CD4-positive, alpha-beta memory T cell (primary cell): ENCODE results near the gene CCDC92. TPM values are rescaled to one million over a fixed set of nuclear protein-coding genes. Genes with fewer than 3 reads are reported as not detected.

Source experiments
- CTCF ChIA-PET: fragments of 350-600 bp; sonication (Branson Sonifier 250); formaldehyde crosslinking; loops from one replicate; lab custom pipeline; 2021; ENCODE audit warnings: inconsistent platforms; ENCODE audit not compliant: partially characterized antibody; lab: Charles Lee
- POLR2A ChIA-PET: fragments of 350-600 bp; sonication (Branson Sonifier 250); formaldehyde crosslinking; loops from one replicate; lab custom pipeline; 2021; ENCODE audit not compliant: partially characterized antibody; lab: Charles Lee
- DNase-seq, 5 donors: peaks; one replicate each; pipeline versions ENCODE4 v3.0.0 to v3.0.0-alpha.2; 2020 to 2022; ENCODE audit warnings: mixed read lengths in 1 of 5
- H3K27ac ChIP-seq: one replicate; pipeline ENCODE4 v1.7.0; 2013; ENCODE audit warnings: low read depth, low read length
- H3K27me3 ChIP-seq: 2 replicates; pipeline ENCODE4 v1.7.0; 2013; ENCODE audit warnings: mild to moderate bottlenecking, low read length, moderate library complexity; ENCODE audit not compliant: insufficient read depth
- H3K36me3 ChIP-seq: 2 replicates; pipeline ENCODE4 v1.7.0; 2013; ENCODE audit warnings: mild to moderate bottlenecking, low read length, moderate library complexity; ENCODE audit not compliant: insufficient read depth
- H3K4me1 ChIP-seq: 2 replicates; pipeline ENCODE4 v1.7.0; 2013; ENCODE audit warnings: mild to moderate bottlenecking, low read length, moderate library complexity; ENCODE audit not compliant: insufficient read depth
- H3K4me3 ChIP-seq, 2 donors: one replicate each; pipeline ENCODE4 v1.7.0; 2013; ENCODE audit warnings: low read length in 2 of 2, mild to moderate bottlenecking in 1 of 2
- H3K9me3 ChIP-seq, 2 donors: one replicate each; pipeline ENCODE4 v1.7.0; 2013; ENCODE audit warnings: low read length in 2 of 2, control low read depth in 1 of 2; ENCODE audit not compliant: control insufficient read depth in 1 of 2
- H3K27ac Mint-ChIP-seq, 7 donors: one replicate each; pipeline ENCODE4 v1.8.0; 2020 to 2021; ENCODE audit warnings: mixed read lengths in 7 of 7, mild to moderate bottlenecking in 6 of 7, inconsistent platforms in 3 of 7, moderate library complexity in 3 of 7
- H3K27me3 Mint-ChIP-seq, 2 donors: one replicate each; pipeline ENCODE4 v1.8.0; 2020 to 2021; ENCODE audit warnings: mixed read lengths in 2 of 2
- H3K36me3 Mint-ChIP-seq, 2 donors: one replicate each; pipeline ENCODE4 v1.8.0; 2020 to 2021; ENCODE audit warnings: mixed read lengths in 2 of 2, inconsistent platforms in 1 of 2, mild to moderate bottlenecking in 1 of 2
- H3K4me1 Mint-ChIP-seq, 4 donors: one replicate each; pipeline ENCODE4 v1.8.0; 2020 to 2021; ENCODE audit warnings: mixed read lengths in 4 of 4, mild to moderate bottlenecking in 1 of 4
- H3K4me3 Mint-ChIP-seq, 8 donors: one replicate each; pipeline ENCODE4 v1.8.0; 2020 to 2021; ENCODE audit warnings: mixed read lengths in 8 of 8, mild to moderate bottlenecking in 7 of 8, moderate library complexity in 6 of 8, inconsistent platforms in 3 of 8
- H3K9me3 Mint-ChIP-seq, 8 donors: one replicate each; pipeline ENCODE4 v1.8.0; 2020 to 2021; ENCODE audit warnings: mixed read lengths in 8 of 8, mild to moderate bottlenecking in 5 of 8, inconsistent platforms in 3 of 8, moderate library complexity in 1 of 8
- intact Hi-C: fragments of 100-400 bp; cut with micrococcal nuclease; formaldehyde crosslinking; loops from one replicate; pipeline ENCODE4 v1.15.1; 2023
- polyA plus RNA-seq, 2 donors: library from polyadenylated mRNA; unstranded; fragments of 300-500 nt; fragmentation: Illumina TruSeq; gene quantifications; one replicate each; pipeline ENCODE4 v1.2.3, GENCODE V29; 2021
- total RNA-seq, 2 experiments: library from RNA; stranded (reverse); gene quantifications; one replicate each; pipeline ENCODE4 v1.2.3, GENCODE V29; 2021

The CCDC92 gene
- total RNA-seq (10 to 100 TPM; 32.1 to 35.6 TPM), polyA plus RNA-seq (10 to 100 TPM; 15.6 to 52.9 TPM)

- H3K27me3 Mint-ChIP-seq, result no peaks in the 10 kb centered on the region
These were observed at the start of gene CCDC92, which contains the start of gene ZNF664 for GRCh38 chr12:123972457-123973401. CCDC92 (minus strand) TSS chr12:123972831; CDS start chr12:123944305, 28,526 bp downstream. ZNF664 (plus strand) TSS chr12:123973215; CDS start chr12:124012145, 38,930 bp downstream.

GRCh38 chr12:124022161-124022560 is 49.5 kb upstream of the CCDC92 start:
- POLR2A ChIA-PET, result interaction anchor here (0.7 kb wide), 1 partner anchor 672 kb away, joined by 5 read pairs; no protein-coding TSS in a partner anchor
- peaks cover 0 to 5% (median 0%) of the 10 kb centered on the region in 8 donors for H3K9me3 Mint-ChIP-seq
- Histone ChIP-seq H3K27me3 (no peaks in the 10 kb centered on the region), H3K4me3 (no peak overlapping the region), H3K36me3 (no peaks in the 10 kb centered on the region), H3K9me3 (no peaks in the 10 kb centered on the region), H3K27ac (no peak overlapping the region), H3K4me1 (no peaks in the 10 kb centered on the region)
- no peaks in the 10 kb centered on the region for H3K4me1 Mint-ChIP-seq
- CTCF ChIA-PET, result no interaction called here
- no peak for DNase-seq
- H3K4me3 Mint-ChIP-seq, result no peak overlapping the region
- H3K36me3 Mint-ChIP-seq, result peaks cover 0 to under 1% of the 10 kb centered on the region in 2 donors
- H3K27me3 Mint-ChIP-seq, result no peaks in the 10 kb centered on the region
- no peak overlapping the region for H3K27ac Mint-ChIP-seq
- intact Hi-C loops, result no loop called here

More at GRCh38 chr12:123972457-123973401, at the start of gene CCDC92, which contains the start of gene ZNF664:
- no peaks in the 10 kb centered on the region for H3K9me3 Mint-ChIP-seq
- Histone ChIP-seq H3K27ac (peak within 1 kb of the TSS; percentile 44), H3K4me3 (peak within 1 kb of the TSS; percentile 2 to 54), H3K9me3 (no peaks in the 10 kb centered on the region), H3K36me3 (no peaks in the 10 kb centered on the region), H3K27me3 (no peaks in the 10 kb centered on the region), H3K4me1 (peaks cover 21% of the 10 kb centered on the region)
- intact Hi-C loops, result loop anchor here (2.0 to 5.0 kb wide), 3 partner anchors 34 to 740 kb away; partner anchors contain the start of genes MPHOSPH9, MTRFR and NCOR2
- CTCF ChIA-PET, result interaction anchor here (0.6 to 1.9 kb wide), 2 partner anchors 67 to 587 kb away, joined by 4 to 6 read pairs; no protein-coding TSS in a partner anchor
- peak within 1 kb of the TSS; percentile 91 to 98 (median 94) for H3K4me3 Mint-ChIP-seq
- H3K4me1 Mint-ChIP-seq, result peaks cover 26 to 48% (median 31%) of the 10 kb centered on the region in 4 donors
- DNase-seq, result peak; percentile 91 to 96 (median 94)
- POLR2A ChIA-PET, result interaction anchor here (0.6 to 2.4 kb wide), 7 partner anchors 20 to 595 kb away, joined by 3 to 11 read pairs (median 4); partner anchors contain the start of genes ATP6V0A2 and NCOR2
- peak within 1 kb of the TSS; percentile 91 to 99 (median 95) for H3K27ac Mint-ChIP-seq
- peaks cover 8 to 21% of the 10 kb centered on the region in 2 donors for H3K36me3 Mint-ChIP-seq

DNA sequence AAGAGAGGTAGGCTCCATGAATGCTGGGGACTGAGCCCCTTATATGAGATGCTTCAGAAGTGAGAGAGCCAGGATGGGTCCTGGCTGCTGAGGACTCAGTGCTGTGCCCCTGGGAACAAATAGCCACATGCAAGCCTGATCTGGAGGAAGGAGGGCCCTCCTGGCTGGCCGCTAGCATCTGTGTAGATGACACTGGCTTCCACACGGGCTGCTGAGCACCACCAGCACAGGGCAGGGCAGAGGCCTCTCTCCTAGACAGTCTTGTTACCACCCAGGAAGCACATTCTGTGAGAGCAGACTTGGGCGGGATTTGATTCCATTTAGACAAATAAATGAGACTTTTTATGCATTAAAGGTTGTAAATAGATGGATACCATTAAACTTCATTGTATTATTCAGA is 48.4 kb upstream of the CCDC92 start:
- Mint-ChIP-seq H3K27me3 (no peaks in the 10 kb centered on the region), H3K9me3 (peaks cover 0 to 5% (median 0%) of the 10 kb centered on the region in 8 donors), H3K4me1 (no peaks in the 10 kb centered on the region), H3K4me3 (no peak overlapping the region), H3K36me3 (no peaks in the 10 kb centered on the region), H3K27ac (peak overlapping the region in 2 of 7 donors; percentile 2 to 10)
- intact Hi-C loops, result no loop called here
- Histone ChIP-seq H3K36me3 (no peaks in the 10 kb centered on the region), H3K4me1 (no peaks in the 10 kb centered on the region), H3K27me3 (no peaks in the 10 kb centered on the region), H3K9me3 (no peaks in the 10 kb centered on the region), H3K4me3 (no peak overlapping the region), H3K27ac (no peak overlapping the region)
- ChIA-PET POLR2A (no interaction called here), CTCF (no interaction called here)
- DNase-seq, result no peak

- Histone ChIP-seq H3K36me3 (no peaks in the 10 kb centered on the region), H3K4me3 (no peak overlapping the region), H3K9me3 (no peaks in the 10 kb centered on the region), H3K4me1 (no peaks in the 10 kb centered on the region), H3K27me3 (no peaks in the 10 kb centered on the region), H3K27ac (no peak overlapping the region)
- intact Hi-C loops, result no loop called here
- Mint-ChIP-seq H3K9me3 (peaks cover 0 to 5% (median 0%) of the 10 kb centered on the region in 8 donors), H3K36me3 (no peaks in the 10 kb centered on the region), H3K4me3 (no peak overlapping the region), H3K4me1 (no peaks in the 10 kb centered on the region), H3K27me3 (no peaks in the 10 kb centered on the region), H3K27ac (peak overlapping the region in 4 of 7 donors; percentile 2 to 53 (median 28))
- DNase-seq, result no peak
- ChIA-PET CTCF (no interaction called here), POLR2A (no interaction called here)
These were observed 47.9 kb upstream of the CCDC92 start for GRCh38 chr12:124020514-124020949.

DNA sequence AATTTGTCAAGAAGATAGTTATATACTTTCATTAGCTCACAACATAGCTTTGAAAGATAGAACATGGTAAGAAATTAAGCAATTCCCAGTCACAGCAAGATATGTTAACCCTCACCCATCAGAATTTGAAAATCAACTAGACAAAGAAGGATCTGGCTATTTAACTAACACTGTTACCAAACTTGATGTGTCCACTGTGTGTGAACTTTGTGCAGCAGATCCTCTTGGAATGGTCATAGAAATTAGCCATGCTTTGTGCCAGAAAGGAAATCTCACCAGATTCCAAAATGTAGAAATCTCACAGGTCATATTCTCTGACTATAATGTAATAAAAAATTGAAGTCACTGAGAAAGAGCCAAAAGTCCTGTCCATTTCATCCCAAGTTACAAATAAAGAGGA is 46.5 kb upstream of the CCDC92 start:
- no peak overlapping the region for H3K27ac ChIP-seq
- ChIA-PET POLR2A (no interaction called here), CTCF (interaction anchor here (1.2 kb wide), 1 partner anchor 13 kb away, joined by 4 read pairs; no protein-coding TSS in a partner anchor)
- H3K9me3 ChIP-seq, result no peaks in the 10 kb centered on the region
- no peak overlapping the region for H3K4me3 ChIP-seq
- no peaks in the 10 kb centered on the region for H3K27me3 Mint-ChIP-seq
- H3K4me3 Mint-ChIP-seq, result no peak overlapping the region
- H3K4me1 ChIP-seq, result no peaks in the 10 kb centered on the region
- no peaks in the 10 kb centered on the region for H3K4me1 Mint-ChIP-seq
- peaks cover 0 to 5% (median 0%) of the 10 kb centered on the region in 8 donors for H3K9me3 Mint-ChIP-seq
- no peak for DNase-seq
- intact Hi-C loops, result no loop called here
- H3K27ac Mint-ChIP-seq, result peak overlapping the region in 1 of 7 donors; percentile 14
- no peaks in the 10 kb centered on the region for H3K36me3 ChIP-seq
- peaks cover 2 to 4% of the 10 kb centered on the region in 2 donors for H3K36me3 Mint-ChIP-seq
- no peaks in the 10 kb centered on the region for H3K27me3 ChIP-seq

DNA sequence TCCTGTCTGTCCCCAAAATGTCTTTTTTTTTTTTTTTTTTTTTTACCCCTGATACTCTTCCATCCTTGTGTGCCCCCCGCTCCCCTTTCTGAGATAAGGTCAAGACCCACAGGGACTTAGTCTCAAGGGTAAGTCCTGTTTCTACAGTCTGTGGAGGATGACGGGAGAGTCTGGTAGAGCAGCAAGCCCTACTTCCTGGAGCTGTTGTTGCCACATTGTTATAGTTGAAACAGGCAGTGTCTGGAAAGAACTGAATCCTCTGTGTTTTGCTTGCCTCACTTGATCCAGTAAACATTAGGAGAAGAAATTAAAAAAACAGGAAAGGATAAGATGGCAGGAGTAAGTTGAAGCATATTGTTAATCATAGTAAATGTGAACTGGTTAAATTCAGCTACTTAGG is 45.9 kb upstream of the CCDC92 start:
- DNase-seq, result no peak
- H3K27me3 ChIP-seq, result no peaks in the 10 kb centered on the region
- no peaks in the 10 kb centered on the region for H3K9me3 ChIP-seq
- Mint-ChIP-seq H3K4me3 (no peak overlapping the region), H3K27ac (no peak overlapping the region), H3K27me3 (no peaks in the 10 kb centered on the region), H3K36me3 (peaks cover 6 to 8% of the 10 kb centered on the region in 2 donors), H3K9me3 (peaks cover 0 to 3% (median 0%) of the 10 kb centered on the region in 8 donors), H3K4me1 (no peaks in the 10 kb centered on the region)
- intact Hi-C loops, result no loop called here
- POLR2A ChIA-PET, result no interaction called here
- H3K27ac ChIP-seq, result no peak overlapping the region
- CTCF ChIA-PET, result interaction anchor here (1.2 kb wide), 1 partner anchor 14 kb away, joined by 4 read pairs; no protein-coding TSS in a partner anchor
- no peaks in the 10 kb centered on the region for H3K4me1 ChIP-seq
- no peak overlapping the region for H3K4me3 ChIP-seq
- H3K36me3 ChIP-seq, result no peaks in the 10 kb centered on the region

GRCh38 chr12:124017064-124017463 is 44.4 kb upstream of the CCDC92 start:
- peak overlapping the region in 3 of 7 donors; percentile 4 to 23 (median 7) for H3K27ac Mint-ChIP-seq

More at GRCh38 chr12:124017064-124017463, 44.4 kb upstream of the CCDC92 start:
- peaks cover 0 to under 1% (median 0%) of the 10 kb centered on the region in 8 donors for H3K9me3 Mint-ChIP-seq
- peaks cover 11% of the 10 kb centered on the region for H3K36me3 ChIP-seq
- H3K27me3 ChIP-seq, result no peaks in the 10 kb centered on the region
- H3K27ac ChIP-seq, result no peak overlapping the region
- CTCF ChIA-PET, result interaction anchor here (1.0 to 2.4 kb wide), 2 partner anchors 11 to 20 kb away, joined by 3 to 6 read pairs; no protein-coding TSS in a partner anchor
- POLR2A ChIA-PET, result no interaction called here
- no peak overlapping the region for H3K4me3 ChIP-seq
- DNase-seq, result no peak
- intact Hi-C loops, result no loop called here
- H3K4me3 Mint-ChIP-seq, result no peak overlapping the region
- no peaks in the 10 kb centered on the region for H3K9me3 ChIP-seq
- peaks cover 21% of the 10 kb centered on the region in 2 donors for H3K36me3 Mint-ChIP-seq
- no peaks in the 10 kb centered on the region for H3K4me1 Mint-ChIP-seq
- H3K27me3 Mint-ChIP-seq, result no peaks in the 10 kb centered on the region
- H3K4me1 ChIP-seq, result no peaks in the 10 kb centered on the region
